HG03280 (cell line): ENCODE data around the gene TMEM198.

Source experiments
- ATAC-seq: cut with Tn5 transposase; IDR thresholded peaks from one replicate; pipeline ENCODE4 v1.9.1; 2021; ENCODE audit warnings: mild to moderate bottlenecking, moderate library complexity; ENCODE audit not compliant: unreplicated experiment

Gene TMEM198

DNA sequence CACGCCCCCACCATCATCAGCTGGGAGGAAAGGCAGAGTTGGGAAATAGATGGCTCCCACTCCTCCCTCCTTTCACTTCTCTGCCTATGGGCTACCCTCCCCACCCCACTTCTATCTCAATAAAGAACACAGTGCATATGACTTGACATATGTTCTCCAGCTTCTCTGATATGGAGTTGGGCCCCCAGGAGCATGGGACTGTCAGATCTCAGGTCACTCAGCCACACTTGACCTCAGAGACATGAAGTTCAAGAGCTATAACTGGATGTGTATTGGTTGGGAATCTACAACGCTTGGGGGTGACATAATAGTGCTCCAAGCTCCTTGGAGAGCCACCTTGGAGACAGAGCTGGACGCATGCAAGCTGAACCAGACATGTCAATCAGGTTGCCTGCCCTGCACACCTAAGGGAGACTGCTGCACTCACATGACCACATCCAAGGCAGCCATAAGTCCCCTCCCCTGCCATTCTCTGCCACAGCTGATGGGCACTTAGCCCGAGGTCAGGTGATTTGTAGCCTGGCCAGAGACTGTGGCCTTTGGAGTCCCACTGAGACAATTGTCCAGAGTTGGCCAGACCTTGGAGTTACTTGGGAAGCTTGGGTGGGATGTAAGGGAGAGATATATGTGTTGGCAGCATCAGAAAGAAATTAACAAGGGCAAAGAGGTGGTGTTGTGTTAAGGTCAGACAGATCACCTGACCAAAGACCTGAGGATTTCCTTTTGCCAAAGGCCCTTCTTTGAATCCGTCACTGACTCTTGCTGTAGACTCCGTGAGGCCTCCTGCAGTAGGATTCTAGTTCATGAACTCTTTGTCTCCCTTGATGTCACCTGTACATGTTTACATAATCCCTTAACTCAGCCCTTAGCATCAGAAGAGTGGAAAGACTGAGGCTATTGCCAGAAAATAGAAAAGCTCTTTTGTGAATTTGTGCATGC, 32.0 kb downstream of the TMEM198 start:
- no peak for ATAC-seq

DNA sequence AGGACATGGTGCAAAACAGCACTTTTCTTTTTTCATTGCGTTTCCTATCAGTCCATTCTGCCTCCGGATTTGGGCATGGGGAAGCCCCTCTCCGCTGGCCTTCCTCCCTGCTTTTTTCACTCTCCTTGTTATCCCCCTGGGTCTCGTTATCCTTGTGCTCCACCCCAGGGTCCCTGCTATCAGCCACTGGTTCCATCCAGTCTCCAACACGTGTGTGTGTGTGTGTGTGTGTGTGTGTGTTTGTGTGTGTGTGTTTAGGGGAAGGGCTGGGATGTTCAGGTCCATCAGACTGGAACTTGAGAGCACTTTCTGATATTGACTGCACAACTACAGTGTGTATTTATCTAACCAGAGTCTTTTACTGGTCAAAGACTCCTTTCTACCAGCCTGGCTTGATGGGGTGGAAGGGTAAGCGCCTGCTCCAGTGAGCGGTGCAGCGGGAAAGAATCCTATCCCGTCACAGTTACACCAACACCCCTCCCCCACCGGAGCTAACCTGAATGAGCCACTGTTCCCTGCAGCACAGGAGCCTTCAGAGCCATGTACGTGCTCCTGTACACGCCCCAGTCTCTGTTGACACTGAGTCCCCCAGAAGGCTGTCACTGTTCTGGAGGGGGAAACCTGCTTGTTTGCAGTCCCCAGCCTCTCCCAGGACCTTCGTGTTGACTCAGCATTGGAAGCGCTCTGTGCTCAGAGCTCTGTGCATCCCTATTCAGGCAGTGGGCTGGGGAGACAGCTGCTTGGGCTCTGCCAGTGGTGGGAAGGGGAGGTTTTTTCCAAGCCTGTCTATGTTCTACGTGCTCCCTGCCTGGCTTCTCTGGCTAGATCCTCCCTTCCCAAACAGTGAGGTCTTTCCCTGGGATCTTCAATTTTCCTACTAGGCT, 32.9 kb downstream of the TMEM198 start:
- no peak for ATAC-seq

DNA sequence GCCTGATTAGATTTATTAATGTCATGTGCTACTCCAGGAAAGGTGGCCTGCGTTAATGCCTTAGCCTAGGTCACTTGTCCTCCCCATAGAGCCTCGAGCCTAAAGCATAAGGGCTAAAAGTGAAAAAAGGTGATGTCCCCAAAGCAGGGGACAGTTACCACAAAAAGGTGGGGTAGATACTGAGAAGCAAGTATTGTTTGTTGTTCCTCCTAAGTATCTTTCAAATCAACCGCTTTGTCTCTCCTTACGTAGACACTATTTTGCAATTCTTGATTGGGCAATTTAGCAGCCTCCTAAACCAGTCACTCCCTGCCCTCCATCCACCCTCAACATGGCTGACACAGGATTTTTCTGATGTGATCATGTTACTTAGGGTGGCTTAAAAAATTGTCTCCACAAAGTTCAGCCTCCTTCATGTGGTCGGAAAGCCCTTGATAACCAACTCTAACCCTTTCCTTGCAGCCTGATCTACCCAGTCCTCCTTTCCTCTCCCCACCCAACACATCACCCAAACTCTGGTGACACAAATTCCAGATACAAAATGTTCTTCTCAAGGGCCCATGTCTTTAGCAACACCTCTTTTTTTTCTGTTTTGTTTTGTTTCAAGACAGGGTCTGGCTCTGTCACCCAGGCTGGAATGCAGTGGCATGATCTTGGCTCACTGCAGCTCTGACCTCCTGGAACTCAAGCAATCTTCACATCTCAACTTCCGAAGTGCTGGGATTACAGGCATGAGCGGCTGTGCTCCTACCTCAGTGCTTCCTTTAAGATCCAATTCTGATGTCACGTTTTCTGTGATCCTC, 35.2 kb downstream of the TMEM198 start:
- no peak for ATAC-seq

DNA sequence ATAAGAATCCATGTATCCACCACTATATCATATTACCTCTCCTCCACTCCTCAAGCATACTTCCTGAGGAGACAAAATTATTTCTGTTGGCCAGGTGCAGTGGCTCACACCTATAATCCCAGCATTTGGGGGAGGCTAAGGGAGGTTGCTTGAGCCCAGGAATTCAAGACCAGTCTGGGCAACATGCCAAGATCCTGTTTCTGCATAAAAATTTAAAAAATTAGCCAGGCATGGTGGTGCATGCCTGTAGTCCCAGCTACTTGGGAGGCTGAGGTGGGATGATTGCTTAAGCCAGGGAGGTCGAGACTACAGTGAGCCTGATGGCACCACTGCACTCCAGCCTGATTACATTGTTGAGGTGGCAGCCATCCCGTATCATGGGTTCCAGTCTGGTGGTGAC, 37.5 kb downstream of the TMEM198 start:
- ATAC-seq = no peak

DNA sequence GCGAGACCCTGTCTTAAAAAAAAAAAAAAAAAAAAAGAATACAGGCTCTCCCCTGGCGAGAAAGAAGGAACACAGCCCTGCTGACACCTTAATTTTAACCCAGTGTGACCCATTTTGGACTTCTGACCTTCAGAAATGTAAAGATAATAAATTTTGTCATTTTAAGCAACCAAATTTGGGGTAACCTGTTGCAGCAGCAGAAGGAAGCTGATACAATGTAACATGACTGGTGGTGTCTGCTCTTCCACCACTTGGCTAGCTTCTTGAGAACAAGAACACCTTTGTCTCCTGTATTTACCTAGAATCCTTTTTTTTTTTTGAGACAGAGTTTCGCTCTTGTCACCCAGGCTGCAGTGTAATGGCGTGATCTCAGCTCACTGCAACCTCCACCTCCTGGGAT, 47.3 kb downstream of the TMEM198 start:
- no peak for ATAC-seq

DNA sequence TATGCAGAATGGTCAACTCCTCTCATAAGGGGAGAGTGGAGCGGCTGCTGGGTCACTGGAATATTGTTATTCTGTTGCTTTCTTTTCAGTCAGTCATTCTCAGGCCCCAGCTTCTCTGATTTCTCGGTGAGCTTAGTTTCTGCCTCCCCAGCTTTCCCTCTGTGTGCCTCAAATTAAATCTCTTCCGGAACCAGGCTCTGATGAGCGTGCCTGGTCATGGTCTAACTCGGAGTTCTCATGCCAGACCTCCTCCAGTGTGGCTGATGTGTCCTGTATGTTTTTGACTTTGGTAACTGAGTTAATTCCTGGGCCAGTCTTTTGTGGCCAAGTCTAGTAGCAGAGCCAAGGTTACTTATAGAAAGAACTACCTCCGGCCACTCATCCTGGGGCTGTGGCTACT, 48.9 kb downstream of the TMEM198 start:
- ATAC-seq = no peak

DNA sequence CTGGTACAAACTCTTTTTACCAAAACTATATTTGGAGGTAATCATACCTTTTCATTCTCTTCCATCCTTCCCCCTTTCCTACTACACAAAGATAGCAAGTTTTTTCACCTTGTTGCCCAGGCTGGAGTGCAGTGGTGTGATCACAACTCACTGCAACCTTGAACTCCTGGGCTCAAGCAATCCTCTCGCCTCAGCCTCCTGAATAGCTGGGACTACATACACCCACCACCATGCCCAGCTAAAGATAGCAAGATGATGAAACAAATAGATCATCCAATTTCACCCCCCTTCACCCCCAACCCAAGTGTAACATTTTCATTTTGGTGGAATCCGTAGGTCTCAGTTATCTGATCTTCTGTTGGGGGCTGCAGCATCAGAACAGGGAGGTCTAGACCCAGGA, 49.3 kb downstream of the TMEM198 start:
- ATAC-seq = no peak

DNA sequence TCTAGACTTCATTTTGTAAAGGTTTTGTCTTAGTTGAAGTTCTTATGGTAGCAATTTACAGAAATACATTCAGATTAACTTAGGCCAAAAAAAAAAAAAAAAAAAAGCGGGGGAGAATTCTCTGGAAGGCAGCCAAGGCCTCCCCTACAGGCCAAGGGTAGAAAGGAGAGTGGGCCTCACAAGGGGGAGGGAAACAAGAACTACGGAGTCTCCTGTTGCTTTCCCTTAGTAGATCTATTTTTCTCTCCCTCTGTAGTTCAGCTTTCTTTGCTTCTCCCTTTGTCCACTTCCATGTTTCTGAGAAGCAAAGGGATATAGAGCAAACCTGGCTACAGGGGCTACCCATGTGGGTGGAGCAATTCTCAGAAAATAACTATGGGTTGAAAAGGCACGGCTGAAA, 51.4 kb downstream of the TMEM198 start:
- ATAC-seq = no peak

DNA sequence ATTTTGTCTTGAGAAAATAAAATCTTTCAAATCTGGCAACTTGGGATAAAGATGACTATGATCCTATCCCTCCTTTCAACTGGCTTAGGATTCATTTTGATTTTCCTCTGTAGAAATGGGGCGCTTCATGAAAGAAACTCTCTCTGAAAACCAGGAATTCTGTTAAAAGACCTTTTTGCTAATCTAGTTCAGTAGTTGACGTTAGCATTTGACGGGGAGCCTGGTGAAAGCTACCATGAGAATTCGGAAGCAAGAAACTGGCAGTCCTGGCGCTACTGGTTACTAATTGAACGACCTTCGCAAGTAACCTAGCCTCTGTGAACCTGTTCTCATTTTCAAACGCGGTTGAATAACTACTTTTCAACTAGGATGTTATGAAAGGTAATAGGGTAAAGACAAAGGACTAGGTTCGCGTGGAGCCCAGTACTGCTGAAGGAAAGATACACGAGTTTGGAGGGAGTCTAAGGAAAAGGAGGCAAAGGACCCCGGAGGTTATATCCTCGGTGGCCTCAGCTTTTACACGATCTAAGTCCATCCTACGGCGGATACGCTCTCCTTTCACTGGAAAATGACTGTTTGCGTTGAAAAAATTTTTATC, 53.2 kb downstream of the TMEM198 start:
- ATAC-seq = peak; percentile 1

DNA sequence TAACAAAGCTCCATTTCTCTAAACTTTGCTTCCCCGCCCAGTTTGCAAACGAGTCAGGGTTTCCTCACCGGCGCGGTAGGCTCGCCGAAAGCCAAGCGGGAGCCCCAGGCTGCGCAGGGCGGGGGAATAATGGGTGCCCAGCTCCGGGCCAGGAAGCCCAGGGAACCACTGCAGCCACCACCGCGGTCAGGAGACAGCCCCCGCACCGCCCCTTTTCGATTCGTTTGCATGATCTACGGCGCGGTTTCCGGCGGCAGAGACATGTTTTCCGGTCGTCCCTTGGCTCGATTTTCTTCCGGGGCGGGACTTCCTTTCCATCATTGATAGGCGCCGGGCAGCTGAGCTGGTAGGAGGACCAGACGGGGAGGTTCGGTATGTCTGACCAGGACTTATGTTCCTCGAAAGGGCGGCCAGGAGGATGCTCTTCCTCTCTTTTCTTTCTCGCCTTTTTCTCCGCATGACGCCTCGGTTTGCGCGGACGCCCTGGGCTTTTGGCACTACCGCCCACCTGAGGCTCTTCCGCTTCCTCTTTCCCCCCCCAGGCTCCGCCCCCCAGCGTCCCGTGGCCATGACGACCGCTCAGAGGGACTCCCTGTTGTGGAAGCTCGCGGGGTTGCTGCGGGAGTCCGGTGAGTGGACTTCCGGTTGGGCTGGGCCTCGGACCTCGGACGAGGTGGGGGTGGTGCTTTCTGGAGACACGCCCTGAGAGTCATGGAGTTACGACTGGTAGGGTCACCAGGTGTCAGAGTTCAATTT, 53.9 kb downstream of the TMEM198 start, which contains the start of gene STK11IP:
STK11IP (plus strand) TSS at position 306 of the 756 bp plus-strand sequence; CDS start at position 569, 263 bp downstream.
- peak; percentile 90 for ATAC-seq

DNA sequence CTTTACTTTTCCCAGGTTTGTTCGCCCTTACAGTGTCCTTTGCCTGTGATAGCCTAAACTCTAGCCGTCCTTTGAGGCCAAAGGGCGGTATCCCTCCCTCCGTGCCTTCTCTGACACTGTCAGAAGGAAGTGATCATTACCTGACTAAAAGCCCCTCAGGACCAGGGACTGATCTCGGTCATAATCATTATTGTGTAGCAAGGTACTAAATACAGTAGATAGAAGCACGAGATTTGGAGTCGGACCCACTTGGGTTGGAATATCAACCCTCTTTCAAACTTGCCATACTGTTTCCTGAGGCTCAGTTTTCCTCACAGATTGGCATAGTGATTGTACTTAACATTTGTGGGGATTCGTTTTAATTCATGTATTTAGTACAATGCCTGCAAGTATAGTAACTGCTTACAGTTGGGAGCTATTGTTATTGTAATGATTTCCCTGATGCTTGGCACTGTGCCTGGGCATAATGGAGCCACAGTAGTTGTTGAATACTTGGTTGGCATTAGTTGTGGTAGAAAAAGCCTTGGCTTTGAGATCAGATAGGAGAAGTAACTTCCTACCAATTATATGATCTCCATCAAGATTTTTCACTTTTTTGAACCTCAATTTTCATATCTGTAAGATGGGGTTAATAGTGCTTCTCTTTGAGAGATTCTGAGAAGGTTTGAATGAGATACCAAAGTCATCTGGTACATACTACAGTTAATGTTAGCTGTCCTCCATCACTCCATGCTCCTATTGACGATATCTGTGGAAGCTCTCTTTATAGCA, 54.7 kb downstream of the TMEM198 start:
- no peak for ATAC-seq
